ENCODE measurements around the gene LRRK1.

The LRRK1 gene

GRCh38 chr15:101048581-101049030 is 129.4 kb downstream of the LRRK1 start:
- peak; percentile 46 for DNase-seq

- DNase-seq: no peak
Measured at GRCh38 chr15:101049282-101049681, 130.1 kb downstream of the LRRK1 start.

GRCh38 chr15:101049856-101050622 is 130.9 kb downstream of the LRRK1 start:
- DNase-seq: no peak

- DNase-seq: no peak
Measured at GRCh38 chr15:101050623-101051290, 131.6 kb downstream of the LRRK1 start.

GRCh38 chr15:101051291-101052030 is 132.3 kb downstream of the LRRK1 start:
- DNase-seq: no peak

GRCh38 chr15:101052031-101052620 is 133.0 kb downstream of the LRRK1 start:
- no peak for DNase-seq

GRCh38 chr15:101052681-101053121 is 133.5 kb downstream of the LRRK1 start:
- DNase-seq: no peak

- no peak for DNase-seq
Measured at GRCh38 chr15:101053261-101053660, 134.1 kb downstream of the LRRK1 start.

GRCh38 chr15:101054116-101054515 is 135.0 kb downstream of the LRRK1 start:
- no peak for DNase-seq

- DNase-seq: no peak
Measured at GRCh38 chr15:101054991-101055390, 135.8 kb downstream of the LRRK1 start.

- DNase-seq: no peak
Measured at GRCh38 chr15:101055411-101055810, 136.3 kb downstream of the LRRK1 start.

- DNase-seq: no peak
Measured at GRCh38 chr15:101056366-101057334, 137.5 kb downstream of the LRRK1 start.

- no peak for DNase-seq
Measured at GRCh38 chr15:101057841-101058407, 138.8 kb downstream of the LRRK1 start.

GRCh38 chr15:101058735-101059134 is 139.6 kb downstream of the LRRK1 start:
- DNase-seq: no peak

- DNase-seq: no peak
Measured at GRCh38 chr15:101059381-101060341, 140.5 kb downstream of the LRRK1 start.

- DNase-seq: no peak
Measured at GRCh38 chr15:101060576-101061551, 141.7 kb downstream of the LRRK1 start.

GRCh38 chr15:101062063-101062462 is 142.9 kb downstream of the LRRK1 start:
- no peak for DNase-seq

- DNase-seq: no peak
Measured at GRCh38 chr15:101062471-101063171, 143.5 kb downstream of the LRRK1 start.
